Measurements from ENCODE around the gene APEH. TPM values are rescaled to one million over a fixed set of nuclear protein-coding genes. Genes with fewer than 3 reads are reported as not detected.

The APEH gene
- total and polyA plus RNA-seq, 9 of the 15 experiments (the other 6 are each of a cell fraction or from before 2014, with no cell fraction given), result 70.9 to 177 (median 117) TPM

DNA sequence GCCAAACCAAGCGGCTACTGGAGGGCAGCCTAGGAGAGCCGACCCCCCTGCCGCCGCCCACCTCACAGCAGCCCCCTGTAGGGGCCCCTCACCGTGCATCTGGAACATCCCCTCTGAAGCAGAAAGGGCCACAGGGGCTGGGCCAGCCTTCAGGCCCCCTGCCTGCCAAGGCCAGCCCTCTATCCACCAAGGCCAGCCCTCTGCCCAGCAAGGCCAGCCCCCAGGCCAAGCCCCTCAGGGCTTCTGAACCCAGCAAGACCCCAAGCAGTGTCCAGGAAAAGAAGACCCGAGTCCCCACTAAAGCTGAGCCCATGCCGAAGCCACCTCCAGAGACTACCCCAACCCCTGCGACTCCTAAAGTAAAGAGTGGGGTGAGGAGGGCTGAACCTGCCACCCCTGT, 23.5 kb upstream of the APEH start:
- in situ Hi-C loops (cut with MboI), result no loop called here

More for the DNA sequence above, 23.5 kb upstream of the APEH start:
- intact Hi-C loops (cut with micrococcal nuclease), result no loop called here
- Histone ChIP-seq H3K9ac (ENCODE audit: insufficient read depth in 1 of 2, low read depth in 2 of 2, low read length in 2 of 2) (no peak overlapping the region), H3K27ac (ENCODE audit: extremely low read depth, low read depth, low read length) (no peak overlapping the region), H3K27me3 (ENCODE audit: control insufficient read depth in 2 of 2, insufficient read depth in 2 of 2, low read length in 2 of 2) (no peaks in the 10 kb centered on the region), H3K9me1 (ENCODE audit: control insufficient read depth, insufficient read depth, low read length) (no peaks in the 10 kb centered on the region), H2AFZ (ENCODE audit: low read depth, low read length) (no peak overlapping the region), H3K4me2 (ENCODE audit: insufficient read depth, low read length) (no peak overlapping the region), H3K4me3 (no peak overlapping the region), H3K79me2 (ENCODE audit: control insufficient read depth, insufficient read depth, low read length) (no peaks in the 10 kb centered on the region), H4K20me1 (replicated peaks; ENCODE audit: control insufficient read depth, insufficient read depth, low read length) (no peaks in the 10 kb centered on the region), H3K4me1 (replicated peaks in 1 of 2; ENCODE audit: control insufficient read depth in 2 of 2, insufficient read depth in 2 of 2, low read length in 2 of 2) (peaks cover 3 to 28% of the 10 kb centered on the region in 2 experiments; a peak in 3 of 5 replicates), H3K36me3 (ENCODE audit: control insufficient read depth, insufficient read depth, low read length) (no peaks in the 10 kb centered on the region), H3K9me3 (replicated peaks; ENCODE audit: control insufficient read depth, insufficient read depth, low read depth, low read length) (no peaks in the 10 kb centered on the region)
- ChIA-PET CTCF (ENCODE audit: low intra/inter-chr PET ratio) (no interaction called here), POLR2A (no interaction called here)
- ATAC-seq (no peak), DNase-seq (ENCODE audit: extremely low read depth in 1 of 4, low spot score in 3 of 4) (no peak), FAIRE-seq (no peak)
- TF ChIP-seq, protein P1, sequence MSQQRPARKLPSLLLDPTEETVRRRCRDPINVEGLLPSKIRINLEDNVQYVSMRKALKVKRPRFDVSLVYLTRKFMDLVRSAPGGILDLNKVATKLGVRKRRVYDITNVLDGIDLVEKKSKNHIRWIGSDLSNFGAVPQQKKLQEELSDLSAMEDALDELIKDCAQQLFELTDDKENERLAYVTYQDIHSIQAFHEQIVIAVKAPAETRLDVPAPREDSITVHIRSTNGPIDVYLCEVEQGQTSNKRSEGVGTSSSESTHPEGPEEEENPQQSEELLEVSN (IDR thresholded peaks at IDR 0.05; ENCODE audit: borderline replicate concordance in 1 of 2, extremely low read depth in 1 of 2, insufficient read depth in 1 of 2, insufficient read length in 1 of 2, low read depth in 1 of 2, low read length in 1 of 2, poor library complexity in 1 of 2, severe bottlenecking in 1 of 2), result no peak
- no peak for TF ChIP-seq POLR2B (IDR thresholded peaks at IDR 0.05; ENCODE audit: low read depth, partially characterized antibody)
- TF ChIP-seq, protein P2, sequence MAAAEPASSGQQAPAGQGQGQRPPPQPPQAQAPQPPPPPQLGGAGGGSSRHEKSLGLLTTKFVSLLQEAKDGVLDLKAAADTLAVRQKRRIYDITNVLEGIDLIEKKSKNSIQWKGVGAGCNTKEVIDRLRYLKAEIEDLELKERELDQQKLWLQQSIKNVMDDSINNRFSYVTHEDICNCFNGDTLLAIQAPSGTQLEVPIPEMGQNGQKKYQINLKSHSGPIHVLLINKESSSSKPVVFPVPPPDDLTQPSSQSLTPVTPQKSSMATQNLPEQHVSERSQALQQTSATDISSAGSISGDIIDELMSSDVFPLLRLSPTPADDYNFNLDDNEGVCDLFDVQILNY (CRISPR knock-in tag; IDR thresholded peaks at IDR 0.05), result no peak
- no peak for TF ChIP-seq ZC3H4 (CRISPR knock-in tag; IDR thresholded peaks at IDR 0.05; ENCODE audit: borderline replicate concordance)
- TF ChIP-seq POLR3G (IDR thresholded peaks at IDR 0.05; ENCODE audit: extremely low read depth, insufficient read length, insufficient replicate concordance), result no peak
- no peak for TF ChIP-seq E2F3 (CRISPR knock-in tag; IDR thresholded peaks at IDR 0.05)
- 40% methylated on average over 2 of the region's 8 CpGs for WGBS (ENCODE audit: insufficient coverage, low coverage, missing lambda C conversion rate)
- BruUV-seq (replicated peaks), result no TSS peak
